Chondrocyte (in vitro differentiated cells): ENCODE data around the gene DYDC2. TPM values are rescaled to one million over a fixed set of nuclear protein-coding genes. Genes with fewer than 3 reads are reported as not detected.
A peak's percentile ranks its signal among the peaks of the same experiment; 100 is the strongest.

Experiments
- DNase-seq: peaks from one replicate; pipeline ENCODE4 v3.0.0; 2021; ENCODE audit warnings: mixed read lengths, low spot score
- H3K27ac Mint-ChIP-seq: one replicate; pipeline ENCODE4 v1.8.0; 2021; ENCODE audit warnings: mild to moderate bottlenecking, moderate library complexity, mixed read lengths; ENCODE audit not compliant: unreplicated experiment
- H3K27me3 Mint-ChIP-seq: 2 replicates; pipeline ENCODE4 v1.8.0; 2021; ENCODE audit warnings: low read depth, mixed read lengths
- H3K36me3 Mint-ChIP-seq: 2 replicates; pipeline ENCODE4 v1.8.0; 2021; ENCODE audit warnings: low read depth, mixed read lengths
- H3K4me1 Mint-ChIP-seq: 2 replicates; pipeline ENCODE4 v1.8.0; 2021; ENCODE audit warnings: low read depth, mild to moderate bottlenecking, mixed read lengths
- H3K4me3 Mint-ChIP-seq: one replicate; pipeline ENCODE4 v1.8.0; 2021; ENCODE audit warnings: mild to moderate bottlenecking, moderate library complexity, mixed read lengths; ENCODE audit not compliant: unreplicated experiment
- H3K9me3 Mint-ChIP-seq: 2 replicates; pipeline ENCODE4 v1.8.0; 2021; ENCODE audit warnings: low read depth, mixed read lengths
- CTCF ChIP-seq: fragments of 200-600 bp; sonication (generic); IDR thresholded peaks from 2 replicates; pipeline ENCODE4 v1.5.0; 2021; ENCODE audit warnings: antibody characterized with exemption, mild to moderate bottlenecking, moderate library complexity
- total RNA-seq: library from RNA; stranded (reverse); gene quantifications from 3 replicates; pipeline ENCODE4 v1.2.1, GENCODE V29; 2021

The DYDC2 gene
- total RNA-seq, 1 donor from 2014 or later: not detected

GRCh38 chr10:80410578-80411145 is 54.1 kb downstream of the DYDC2 start:
- no peaks in the 10 kb centered on the region for H3K27me3 Mint-ChIP-seq
- peak overlapping the region; percentile 73 for H3K27ac Mint-ChIP-seq
- no peak for TF ChIP-seq CTCF
- H3K36me3 Mint-ChIP-seq: no peaks in the 10 kb centered on the region
- peaks cover 80% of the 10 kb centered on the region for H3K4me1 Mint-ChIP-seq
- no peaks in the 10 kb centered on the region for H3K9me3 Mint-ChIP-seq
- peak overlapping the region; percentile 2 for H3K4me3 Mint-ChIP-seq
- DNase-seq: no peak

DNA sequence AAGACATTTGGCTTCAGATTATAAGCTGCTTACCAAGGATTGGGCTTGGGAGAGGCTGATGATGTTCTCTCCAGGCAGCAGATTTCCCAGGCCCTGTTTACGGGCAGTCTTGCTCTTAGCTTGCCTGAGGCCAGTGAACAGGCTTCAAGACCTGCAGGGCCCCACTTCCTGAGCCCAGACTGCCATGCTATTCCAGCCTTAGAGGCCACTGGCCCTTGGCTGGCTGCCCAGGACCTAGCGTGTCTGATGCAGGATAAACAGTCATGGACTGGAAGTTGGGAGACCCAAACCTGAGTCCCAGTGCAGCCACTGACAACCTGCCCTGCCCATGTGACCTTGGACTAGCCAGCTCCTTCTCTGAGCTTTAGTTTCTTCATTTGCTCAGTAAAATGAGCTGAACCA is 54.7 kb downstream of the DYDC2 start:
- no peaks in the 10 kb centered on the region for H3K36me3 Mint-ChIP-seq
- peaks cover 81% of the 10 kb centered on the region for H3K4me1 Mint-ChIP-seq
- H3K27me3 Mint-ChIP-seq: no peaks in the 10 kb centered on the region
- DNase-seq: no peak
- no peak overlapping the region for H3K4me3 Mint-ChIP-seq
- H3K9me3 Mint-ChIP-seq: no peaks in the 10 kb centered on the region
- TF ChIP-seq CTCF: no peak
- peak overlapping the region; percentile 73 for H3K27ac Mint-ChIP-seq

- no peak for TF ChIP-seq CTCF
- no peak for DNase-seq
- H3K27ac Mint-ChIP-seq: peak overlapping the region; percentile 73
- no peaks in the 10 kb centered on the region for H3K36me3 Mint-ChIP-seq
- H3K9me3 Mint-ChIP-seq: no peaks in the 10 kb centered on the region
- H3K4me1 Mint-ChIP-seq: peaks cover 84% of the 10 kb centered on the region
- no peaks in the 10 kb centered on the region for H3K27me3 Mint-ChIP-seq
- H3K4me3 Mint-ChIP-seq: no peak overlapping the region
Observed at GRCh38 chr10:80411681-80412220, 55.2 kb downstream of the DYDC2 start.

GRCh38 chr10:80412486-80412885 is 55.9 kb downstream of the DYDC2 start:
- Mint-ChIP-seq H3K4me3 (peak overlapping the region; percentile 7), H3K9me3 (no peaks in the 10 kb centered on the region), H3K27me3 (no peaks in the 10 kb centered on the region), H3K27ac (peak overlapping the region; percentile 75), H3K36me3 (no peaks in the 10 kb centered on the region), H3K4me1 (peaks cover 91% of the 10 kb centered on the region)
- no peak for DNase-seq
- TF ChIP-seq CTCF: no peak

- Mint-ChIP-seq H3K36me3 (no peaks in the 10 kb centered on the region), H3K27me3 (no peaks in the 10 kb centered on the region), H3K4me3 (peak overlapping the region; percentile 59), H3K27ac (peak overlapping the region; percentile 94), H3K9me3 (no peaks in the 10 kb centered on the region), H3K4me1 (peaks cover 89% of the 10 kb centered on the region)
- DNase-seq: no peak
- TF ChIP-seq CTCF: no peak
Observed at GRCh38 chr10:80413271-80413996, 56.9 kb downstream of the DYDC2 start.
